ENCODE measurements around the gene KRT82. TPM values are rescaled to one million over a fixed set of nuclear protein-coding genes. Genes with fewer than 3 reads are reported as not detected.

KRT82 gene
- total RNA-seq, 2 donors from 2014 or later, result not detected

DNA sequence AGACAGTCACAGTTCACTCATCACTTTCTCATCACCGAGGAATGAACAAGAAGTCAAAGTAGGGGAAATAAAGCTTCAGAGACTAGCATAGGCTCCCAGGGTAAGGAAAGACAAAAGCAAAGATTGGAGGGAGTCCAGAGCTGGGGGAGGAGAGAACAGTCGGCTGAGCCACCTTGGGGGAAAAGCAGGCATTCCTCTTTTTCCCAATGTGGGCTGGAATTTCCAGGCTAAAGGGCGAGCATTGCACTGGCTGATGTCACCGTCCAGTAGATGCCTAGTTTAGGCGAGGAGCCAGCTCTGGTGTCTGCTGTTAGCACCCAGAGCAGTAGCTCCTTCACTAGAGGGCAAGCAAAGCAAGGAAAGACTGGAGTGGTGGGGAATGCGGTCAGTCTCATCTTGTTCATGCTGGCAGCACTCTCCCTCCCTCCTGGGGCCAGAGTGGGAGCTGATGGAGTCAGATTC, 36.5 kb upstream of the KRT82 start:
- Histone ChIP-seq H3K9me3 (no peaks in the 10 kb centered on the region), H3K27me3 (replicated peaks; ENCODE audit: insufficient read depth) (no peaks in the 10 kb centered on the region), H3K27ac (no peak overlapping the region), H3K4me3 (no peak overlapping the region), H3K4me1 (replicated peaks) (no peaks in the 10 kb centered on the region), H3K36me3 (no peaks in the 10 kb centered on the region)
- TF ChIP-seq POLR2A (IDR thresholded peaks at IDR 0.05), result no peak
- TF ChIP-seq, protein P1, sequence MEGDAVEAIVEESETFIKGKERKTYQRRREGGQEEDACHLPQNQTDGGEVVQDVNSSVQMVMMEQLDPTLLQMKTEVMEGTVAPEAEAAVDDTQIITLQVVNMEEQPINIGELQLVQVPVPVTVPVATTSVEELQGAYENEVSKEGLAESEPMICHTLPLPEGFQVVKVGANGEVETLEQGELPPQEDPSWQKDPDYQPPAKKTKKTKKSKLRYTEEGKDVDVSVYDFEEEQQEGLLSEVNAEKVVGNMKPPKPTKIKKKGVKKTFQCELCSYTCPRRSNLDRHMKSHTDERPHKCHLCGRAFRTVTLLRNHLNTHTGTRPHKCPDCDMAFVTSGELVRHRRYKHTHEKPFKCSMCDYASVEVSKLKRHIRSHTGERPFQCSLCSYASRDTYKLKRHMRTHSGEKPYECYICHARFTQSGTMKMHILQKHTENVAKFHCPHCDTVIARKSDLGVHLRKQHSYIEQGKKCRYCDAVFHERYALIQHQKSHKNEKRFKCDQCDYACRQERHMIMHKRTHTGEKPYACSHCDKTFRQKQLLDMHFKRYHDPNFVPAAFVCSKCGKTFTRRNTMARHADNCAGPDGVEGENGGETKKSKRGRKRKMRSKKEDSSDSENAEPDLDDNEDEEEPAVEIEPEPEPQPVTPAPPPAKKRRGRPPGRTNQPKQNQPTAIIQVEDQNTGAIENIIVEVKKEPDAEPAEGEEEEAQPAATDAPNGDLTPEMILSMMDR (IDR thresholded peaks at IDR 0.05), result no peak
- intact Hi-C loops (cut with DNase I), result no loop called here
- DNase-seq (ENCODE audit: low spot score), result no peak
- WGBS, result 43% methylated on average over 6 of the region's 6 CpGs

DNA sequence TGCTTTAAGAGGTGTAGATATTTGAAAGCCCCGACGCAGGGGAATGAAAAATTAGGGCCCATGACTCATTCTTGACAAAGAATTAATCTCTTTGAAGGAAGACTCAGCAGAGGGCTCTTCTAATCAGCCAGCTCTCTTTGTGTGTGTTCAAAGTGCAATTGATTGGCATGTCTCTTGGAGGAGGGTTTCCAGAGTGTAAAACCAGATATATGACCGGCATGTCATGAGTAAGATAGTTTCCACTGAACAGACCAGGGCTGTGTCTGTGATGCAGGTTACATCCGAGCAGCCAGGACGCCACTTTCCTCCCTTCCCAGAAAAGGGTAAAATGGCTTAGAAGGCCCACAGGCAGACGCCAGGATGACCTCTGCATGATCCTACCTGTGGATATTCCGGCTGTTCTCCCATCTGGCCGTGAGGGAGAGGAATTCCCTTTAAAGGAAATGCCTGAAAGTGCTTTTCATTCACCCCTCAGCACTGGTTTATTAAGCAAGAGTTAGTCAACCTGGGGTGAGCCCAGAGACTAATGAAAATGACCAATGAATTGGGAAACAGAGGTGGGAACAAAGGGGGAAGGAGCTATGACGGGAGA, 35.3 kb upstream of the KRT82 start:
- Histone ChIP-seq H3K9me3 (no peaks in the 10 kb centered on the region), H3K4me1 (replicated peaks) (no peaks in the 10 kb centered on the region), H3K4me3 (no peak overlapping the region), H3K27ac (no peak overlapping the region), H3K36me3 (no peaks in the 10 kb centered on the region), H3K27me3 (replicated peaks; ENCODE audit: insufficient read depth) (no peaks in the 10 kb centered on the region)
- DNase-seq (ENCODE audit: low spot score), result no peak
- whole genome bisulfite sequencing, result 78% methylated on average over 9 of the region's 9 CpGs
- TF ChIP-seq POLR2A (IDR thresholded peaks at IDR 0.05) (no peak), POLR2AphosphoS5 (IDR thresholded peaks at IDR 0.05) (no peak)
- TF ChIP-seq, protein P1 (IDR thresholded peaks at IDR 0.05), result no peak
- intact Hi-C loops (cut with DNase I), result no loop called here

DNA sequence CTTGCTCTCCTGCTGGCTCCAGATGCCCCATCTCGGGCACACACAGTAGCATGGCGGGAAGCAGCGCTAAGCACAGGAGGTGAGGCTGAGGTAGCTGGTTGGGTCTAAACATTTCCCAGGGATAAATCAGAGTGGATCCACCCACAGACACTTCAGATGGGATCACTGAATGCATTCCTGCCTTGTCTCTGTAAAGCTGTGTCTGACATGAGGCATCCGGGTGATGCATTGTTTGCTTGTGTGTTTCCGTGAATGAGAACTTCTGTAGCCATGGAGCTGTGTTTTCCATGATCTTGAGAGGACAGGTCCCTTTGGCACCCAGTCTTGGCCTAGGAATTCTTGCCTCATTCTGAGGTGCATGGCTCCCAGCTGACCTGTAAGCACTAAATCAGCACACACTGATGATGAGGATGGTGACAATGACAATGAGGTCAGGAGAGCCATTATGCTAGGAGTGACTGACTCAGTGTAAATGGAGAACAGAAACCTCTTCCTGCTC, 34.7 kb upstream of the KRT82 start:
- 75% methylated on average over 5 of the region's 5 CpGs for WGBS
- intact Hi-C loops (cut with DNase I), result no loop called here

DNA sequence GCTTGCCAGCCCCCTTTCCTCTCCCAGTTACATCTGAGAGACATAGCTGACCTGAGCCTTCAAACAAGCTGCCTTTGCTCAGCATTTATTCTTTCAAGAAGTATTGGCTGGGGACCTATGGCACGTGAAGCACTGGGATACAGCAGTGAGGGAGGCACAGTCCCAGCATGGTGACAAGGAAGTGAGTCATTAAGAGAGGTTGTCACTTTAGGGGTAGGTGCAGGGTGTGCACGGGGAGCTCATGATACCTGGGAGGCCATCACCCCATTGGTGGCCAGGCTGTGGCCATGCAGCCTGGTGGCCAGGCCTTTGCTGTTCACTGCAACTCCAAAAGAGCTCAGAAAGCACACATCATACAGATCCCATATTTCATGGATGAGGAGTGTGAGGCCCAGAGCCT, 33.7 kb upstream of the KRT82 start:
- intact Hi-C loops (cut with DNase I), result no loop called here
- Histone ChIP-seq H3K4me1 (replicated peaks) (no peaks in the 10 kb centered on the region), H3K9me3 (no peaks in the 10 kb centered on the region), H3K27ac (no peak overlapping the region), H3K36me3 (no peaks in the 10 kb centered on the region), H3K4me3 (no peak overlapping the region), H3K27me3 (replicated peaks; ENCODE audit: insufficient read depth) (no peaks in the 10 kb centered on the region)
- TF ChIP-seq, protein P1 (IDR thresholded peaks at IDR 0.05), result no peak
- TF ChIP-seq POLR2AphosphoS5 (IDR thresholded peaks at IDR 0.05) (no peak), POLR2A (IDR thresholded peaks at IDR 0.05) (no peak)
- WGBS, result 64% methylated on average over 2 of the region's 2 CpGs
- no peak for DNase-seq (ENCODE audit: low spot score)

More for the DNA sequence above, 34.7 kb upstream of the KRT82 start:
- Histone ChIP-seq H3K9me3 (no peaks in the 10 kb centered on the region), H3K4me3 (no peak overlapping the region), H3K27me3 (replicated peaks; ENCODE audit: insufficient read depth) (no peaks in the 10 kb centered on the region), H3K36me3 (no peaks in the 10 kb centered on the region), H3K27ac (no peak overlapping the region), H3K4me1 (replicated peaks) (no peaks in the 10 kb centered on the region)
- no peak for TF ChIP-seq POLR2A (IDR thresholded peaks at IDR 0.05)
- TF ChIP-seq, protein P1 (IDR thresholded peaks at IDR 0.05), result no peak
- TF ChIP-seq POLR2AphosphoS5 (IDR thresholded peaks at IDR 0.05), result no peak
- no peak for DNase-seq (ENCODE audit: low spot score)

DNA sequence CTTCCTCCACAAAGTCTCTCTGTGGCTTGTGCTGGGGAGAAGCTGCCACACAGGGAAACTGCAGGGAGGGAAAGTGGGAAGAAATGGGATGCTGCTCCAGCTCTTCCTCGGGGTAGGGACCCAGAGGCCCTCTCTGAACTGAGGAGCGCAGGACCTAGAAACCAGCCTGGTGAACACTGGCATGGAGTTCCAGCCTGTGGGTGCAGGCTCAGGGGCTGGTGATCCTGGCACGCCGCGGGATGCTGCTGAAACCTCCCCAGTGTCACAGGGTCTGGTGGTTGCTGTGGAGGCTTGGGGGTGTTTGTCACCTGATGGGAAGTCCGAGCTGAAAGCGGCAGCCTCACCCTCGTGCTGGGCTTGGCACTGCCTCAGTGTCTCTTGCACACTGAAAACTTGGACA, 33.3 kb upstream of the KRT82 start:
- TF ChIP-seq, protein P1 (IDR thresholded peaks at IDR 0.05), result no peak
- TF ChIP-seq POLR2AphosphoS5 (IDR thresholded peaks at IDR 0.05), result no peak
- no peak for TF ChIP-seq POLR2A (IDR thresholded peaks at IDR 0.05)
- no peak overlapping the region for H3K27ac ChIP-seq

More for the DNA sequence above, 33.3 kb upstream of the KRT82 start:
- no peak overlapping the region for H3K4me3 ChIP-seq
- intact Hi-C loops (cut with DNase I), result no loop called here
- H3K36me3 ChIP-seq, result no peaks in the 10 kb centered on the region
- H3K4me1 ChIP-seq (replicated peaks), result no peaks in the 10 kb centered on the region
- WGBS, result 82% methylated on average over 8 of the region's 8 CpGs
- DNase-seq (ENCODE audit: low spot score), result no peak
- no peaks in the 10 kb centered on the region for H3K27me3 ChIP-seq (replicated peaks; ENCODE audit: insufficient read depth)
- no peaks in the 10 kb centered on the region for H3K9me3 ChIP-seq

Data from prostate gland (tissue), 2 donors.